Gastroesophageal sphincter (tissue), 4 donors: ENCODE data around the gene MAL. TPM values are rescaled to one million over a fixed set of nuclear protein-coding genes. Genes with fewer than 3 reads are reported as not detected.

Experiments
- ATAC-seq: fragments of 150-250 bp; one replicate; pipeline ENCODE4 v1.9.1; 2016; ENCODE audit warnings: mild to moderate bottlenecking, moderate library complexity
- H3K27ac ChIP-seq, 4 donors: fragments of 200-600 bp; sonication (generic) in 3 of 4; 1 replicate in 3 of 4; 2 replicates in 1 of 4; pipeline ENCODE4 v1.5.1; 2016 to 2019
- H3K27me3 ChIP-seq: fragments of 200-600 bp; sonication (generic); one replicate; pipeline ENCODE4 v1.5.1; 2019
- H3K36me3 ChIP-seq, 2 donors: fragments of 200-600 bp; sonication (generic); one replicate each; pipeline ENCODE4 v1.5.1; 2019; ENCODE audit warnings: control low read depth in 1 of 2
- H3K4me1 ChIP-seq, 3 donors: fragments of 200-600 bp; sonication (generic); 1 replicate in 2 of 3; 2 replicates in 1 of 3; pipeline ENCODE4 v1.5.1; 2016 to 2019; ENCODE audit warnings: control low read depth in 2 of 3
- H3K4me3 ChIP-seq, 2 donors: fragments of 200-600 bp; sonication (generic); one replicate each; pipeline ENCODE4 v1.5.1; 2019; ENCODE audit warnings: mild to moderate bottlenecking in 1 of 2, moderate library complexity in 1 of 2
- H3K9me3 ChIP-seq, 3 donors: fragments of 200-600 bp; sonication (generic); one replicate each; pipeline ENCODE4 v1.5.1; 2017 to 2019; ENCODE audit warnings: control low read depth in 2 of 3
- EP300 ChIP-seq: sonication (generic); formaldehyde crosslinking; IDR thresholded peaks from one replicate; pipeline ENCODE4 v1.6.1; 2017; ENCODE audit warnings: antibody characterized with exemption, mild to moderate bottlenecking
- POLR2A ChIP-seq, 2 donors: fragments of 450-650 bp; IDR thresholded peaks; one replicate each; pipeline ENCODE4 v1.6.1; 2017; ENCODE audit warnings: antibody characterized with exemption in 2 of 2, mild to moderate bottlenecking in 2 of 2, moderate library complexity in 1 of 2
- POLR2AphosphoS5 ChIP-seq: sonication (generic); formaldehyde crosslinking; IDR thresholded peaks from one replicate; pipeline ENCODE4 v1.6.1; 2017; ENCODE audit warnings: antibody characterized with exemption
- WGBS, 2 donors: methylation state at CpG; one replicate each; pipeline ENCODE4 v1.1.5; 2018; ENCODE audit warnings: low coverage in 1 of 2; 5-methylcytosine and 5-hydroxymethylcytosine counted together
- total RNA-seq, 4 donors: library from RNA; depleted of rRNA; stranded (reverse); fragments of >200 nt; gene quantifications; one replicate each; pipeline ENCODE4 v1.1.0, GENCODE V29; 2016
- TF ChIP-seq, protein P1 (sequence below), 4 experiments: fragments of 200-600 bp in 2 of 4; fragments of 450-650 bp in 2 of 4; sonication (generic) in 1 of 4; IDR thresholded peaks; one replicate each; pipeline ENCODE4 v1.5.1; 2017 to 2019; ENCODE audit warnings: antibody characterized with exemption in 4 of 4, mild to moderate bottlenecking in 2 of 4, moderate library complexity in 2 of 4

MAL gene
- total RNA-seq, 4 donors from 2014 or later: 21.3 to 39.8 (median 32.0) TPM

DNA sequence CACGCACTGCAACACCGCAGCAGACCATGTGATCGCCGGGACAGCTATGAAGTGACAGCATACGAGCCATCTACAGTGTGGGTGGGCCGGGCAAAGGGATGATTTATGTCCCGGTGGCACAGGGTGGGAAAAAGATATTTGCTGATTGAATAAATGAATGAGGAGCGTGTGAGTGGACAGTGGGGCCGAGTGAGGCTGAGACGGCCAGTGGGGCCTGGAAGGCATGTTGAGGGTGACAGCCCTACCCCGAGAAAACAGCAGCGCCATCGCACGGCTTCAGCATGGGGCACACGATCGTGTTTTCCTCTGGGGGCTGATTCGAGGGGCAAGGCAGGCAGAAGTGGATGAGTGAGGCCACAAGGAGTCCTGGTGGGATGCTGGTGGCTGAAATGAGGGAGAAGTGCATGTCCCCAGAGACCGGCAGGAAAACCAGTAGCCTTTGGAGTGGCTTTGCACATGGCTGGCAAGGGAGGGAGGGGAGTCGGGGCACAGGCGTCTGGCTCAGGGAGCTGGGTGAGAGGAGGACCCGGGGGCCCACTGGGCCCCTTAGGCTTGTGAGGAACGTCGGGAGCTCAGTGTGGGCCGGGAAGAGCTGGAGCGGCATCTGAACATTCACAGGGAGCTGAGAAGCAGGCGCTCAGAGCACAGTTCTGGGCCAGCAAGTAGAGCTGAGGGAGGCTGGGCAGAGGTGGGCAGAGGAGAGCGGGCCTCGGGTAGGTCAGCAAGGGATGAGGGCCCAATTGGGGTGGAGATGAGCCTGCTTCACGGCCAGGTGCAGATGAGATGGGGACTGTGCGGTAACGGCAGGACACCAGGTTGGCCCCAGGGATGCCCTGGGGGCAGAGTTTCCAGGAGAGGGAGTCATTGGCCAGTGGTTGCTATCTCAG, 32.1 kb upstream of the MAL start:
- 80 to 84% methylated on average over 6 to 18 of the region's 31 CpGs for WGBS, 2 donors
- Histone ChIP-seq H3K4me3 (no peak overlapping the region), H3K36me3 (no peaks in the 10 kb centered on the region), H3K27me3 (peaks cover 50% of the 10 kb centered on the region), H3K4me1 (peaks cover 0 to 5% (median 0%) of the 10 kb centered on the region in 3 donors), H3K9me3 (no peaks in the 10 kb centered on the region), H3K27ac (no peak overlapping the region)
- no peak for ATAC-seq
- TF ChIP-seq, protein P1, sequence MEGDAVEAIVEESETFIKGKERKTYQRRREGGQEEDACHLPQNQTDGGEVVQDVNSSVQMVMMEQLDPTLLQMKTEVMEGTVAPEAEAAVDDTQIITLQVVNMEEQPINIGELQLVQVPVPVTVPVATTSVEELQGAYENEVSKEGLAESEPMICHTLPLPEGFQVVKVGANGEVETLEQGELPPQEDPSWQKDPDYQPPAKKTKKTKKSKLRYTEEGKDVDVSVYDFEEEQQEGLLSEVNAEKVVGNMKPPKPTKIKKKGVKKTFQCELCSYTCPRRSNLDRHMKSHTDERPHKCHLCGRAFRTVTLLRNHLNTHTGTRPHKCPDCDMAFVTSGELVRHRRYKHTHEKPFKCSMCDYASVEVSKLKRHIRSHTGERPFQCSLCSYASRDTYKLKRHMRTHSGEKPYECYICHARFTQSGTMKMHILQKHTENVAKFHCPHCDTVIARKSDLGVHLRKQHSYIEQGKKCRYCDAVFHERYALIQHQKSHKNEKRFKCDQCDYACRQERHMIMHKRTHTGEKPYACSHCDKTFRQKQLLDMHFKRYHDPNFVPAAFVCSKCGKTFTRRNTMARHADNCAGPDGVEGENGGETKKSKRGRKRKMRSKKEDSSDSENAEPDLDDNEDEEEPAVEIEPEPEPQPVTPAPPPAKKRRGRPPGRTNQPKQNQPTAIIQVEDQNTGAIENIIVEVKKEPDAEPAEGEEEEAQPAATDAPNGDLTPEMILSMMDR (IDR thresholded peaks at IDR 0.05): no peak
- TF ChIP-seq POLR2A (IDR thresholded peaks at IDR 0.05): no peak
- TF ChIP-seq EP300: no peak
- TF ChIP-seq POLR2AphosphoS5: no peak

DNA sequence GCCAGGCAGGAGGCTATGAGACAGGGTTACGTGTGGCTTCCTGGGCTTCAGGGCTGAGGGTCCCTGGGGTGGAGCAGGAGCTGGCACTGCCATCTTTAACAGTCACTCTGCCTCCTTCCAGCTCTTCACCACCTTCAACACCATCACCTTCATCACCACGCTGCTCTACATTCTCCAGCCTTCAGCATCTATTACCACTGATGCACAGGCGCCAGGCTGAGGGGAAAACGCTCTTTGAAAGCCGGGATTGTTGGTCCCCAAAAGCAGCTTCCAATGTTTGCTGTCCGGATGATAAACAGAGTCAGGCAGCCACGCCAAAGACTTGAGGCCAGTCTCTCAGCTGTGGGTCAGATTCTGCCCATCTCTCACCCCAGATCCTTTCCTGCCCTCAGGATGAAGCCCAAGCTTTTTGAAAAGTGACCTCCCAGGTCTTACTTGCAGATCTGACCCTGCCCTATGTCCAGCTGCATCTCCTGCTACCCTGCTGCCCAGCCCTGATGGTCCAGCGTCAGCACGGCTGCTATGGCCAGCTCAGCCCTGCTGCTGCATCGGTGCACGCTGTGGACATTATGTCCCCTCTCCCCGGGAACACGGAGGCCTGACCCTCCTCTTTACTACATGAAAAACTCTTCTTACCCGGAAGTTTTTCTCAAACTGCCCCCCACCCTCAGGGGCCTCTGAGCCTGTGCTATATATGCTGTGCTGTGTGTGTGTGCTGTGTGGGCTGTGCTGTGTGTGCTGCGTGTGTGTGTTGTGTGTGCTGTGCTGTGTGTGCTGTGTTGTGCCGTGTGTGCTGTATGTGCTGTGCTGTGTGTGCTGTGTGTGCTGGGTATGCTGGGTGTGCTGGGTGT, 31.2 kb upstream of the MAL start:
- Histone ChIP-seq H3K4me3 (no peak overlapping the region), H3K27ac (no peak overlapping the region), H3K4me1 (peaks cover 0 to 5% (median 0%) of the 10 kb centered on the region in 3 donors), H3K27me3 (peaks cover 59% of the 10 kb centered on the region), H3K36me3 (no peaks in the 10 kb centered on the region), H3K9me3 (no peaks in the 10 kb centered on the region)
- 72 to 83% methylated on average over 7 to 9 of the region's 16 CpGs for WGBS, 2 donors
- TF ChIP-seq POLR2AphosphoS5 (no peak), POLR2A (IDR thresholded peaks at IDR 0.05) (no peak), EP300 (no peak)
- TF ChIP-seq, protein P1 (IDR thresholded peaks at IDR 0.05): no peak
- ATAC-seq: no peak

DNA sequence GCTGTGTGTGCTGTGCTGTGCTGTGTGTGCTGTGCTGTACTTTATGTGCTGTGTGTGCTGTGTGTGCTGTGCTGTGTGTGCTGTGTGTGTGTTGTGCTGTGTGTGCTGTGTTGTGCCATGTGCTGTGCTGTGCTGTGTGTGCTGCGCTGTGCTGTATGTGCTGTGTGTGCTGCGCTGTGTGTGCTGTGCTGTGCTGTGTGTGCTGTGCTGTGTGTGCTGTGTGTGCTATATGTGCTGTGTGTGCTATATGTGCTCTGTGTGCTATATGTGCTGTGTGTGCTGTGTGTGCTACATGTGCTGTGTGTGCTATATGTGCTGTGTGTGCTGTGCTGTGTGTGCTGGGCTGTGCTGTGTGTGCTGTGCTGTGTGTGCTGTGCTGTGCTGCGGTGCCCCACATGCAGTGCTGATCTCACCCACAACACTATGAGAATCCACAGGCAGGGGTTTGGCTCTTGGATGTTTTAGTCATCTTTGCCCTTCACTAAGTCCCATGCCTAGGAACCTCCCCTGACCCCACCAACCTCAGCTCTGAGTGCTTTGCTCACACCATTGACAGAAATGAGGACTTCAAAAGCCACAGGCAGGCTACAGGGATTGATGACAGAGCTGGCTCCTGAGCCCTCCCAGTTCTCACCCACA, 30.5 kb upstream of the MAL start:
- WGBS, 2 donors: 50% methylated on average over 1 of the region's 3 CpGs; no CpG with 5 or more reads in 1 of the 2 donors
- Histone ChIP-seq H3K4me3 (no peak overlapping the region), H3K9me3 (no peaks in the 10 kb centered on the region), H3K27me3 (peaks cover 66% of the 10 kb centered on the region), H3K36me3 (no peaks in the 10 kb centered on the region), H3K27ac (no peak overlapping the region), H3K4me1 (peaks cover 0 to 5% (median 0%) of the 10 kb centered on the region in 3 donors)
- TF ChIP-seq EP300 (no peak), POLR2AphosphoS5 (no peak), POLR2A (IDR thresholded peaks at IDR 0.05) (no peak)
- TF ChIP-seq, protein P1 (IDR thresholded peaks at IDR 0.05): no peak
- no peak for ATAC-seq

DNA sequence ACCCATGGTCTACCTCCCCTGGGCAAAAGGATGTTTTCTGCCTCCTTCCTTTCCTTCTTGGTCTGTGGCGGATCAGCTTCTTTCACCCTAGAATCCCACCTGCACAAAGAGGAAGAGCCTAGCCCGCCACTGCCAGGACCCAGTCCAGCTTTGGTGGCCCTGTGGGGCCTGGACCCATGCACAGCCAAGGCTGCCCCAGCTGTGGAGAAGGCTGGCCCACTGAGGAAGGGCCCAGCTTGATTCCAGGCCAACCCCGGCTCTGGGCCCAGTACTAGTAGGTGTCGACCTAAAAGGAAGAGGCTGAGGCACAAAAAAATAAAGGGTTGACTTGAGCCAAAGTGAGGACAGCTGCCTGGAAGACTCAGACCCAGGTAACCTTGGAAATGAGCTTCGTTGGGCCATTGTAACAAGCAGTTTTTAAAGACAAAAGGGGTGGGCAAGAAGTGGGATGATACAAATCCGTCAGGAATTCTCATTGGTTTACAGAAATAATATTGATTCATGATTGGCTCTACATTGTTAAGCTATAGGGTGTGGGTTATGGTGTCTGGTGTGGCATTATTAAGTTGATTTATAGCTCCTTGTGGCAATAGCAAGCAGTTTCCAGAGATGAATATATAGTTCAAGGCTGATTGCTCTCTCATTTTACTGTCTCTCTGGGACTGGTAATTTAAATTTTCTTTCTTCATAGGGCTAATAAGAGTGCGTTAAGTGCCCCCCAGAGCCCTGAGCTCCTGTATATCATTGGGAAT, 29.8 kb upstream of the MAL start:
- 45 to 88% methylated on average over 1 to 2 of the region's 7 CpGs for WGBS, 2 donors
- peaks cover 0 to 5% (median 0%) of the 10 kb centered on the region in 3 donors for H3K4me1 ChIP-seq
- no peak overlapping the region for H3K4me3 ChIP-seq
- no peak for TF ChIP-seq POLR2AphosphoS5
- no peak for TF ChIP-seq EP300
- TF ChIP-seq, protein P1 (IDR thresholded peaks at IDR 0.05): no peak
- TF ChIP-seq POLR2A (IDR thresholded peaks at IDR 0.05): no peak
- ATAC-seq: no peak
- no peaks in the 10 kb centered on the region for H3K36me3 ChIP-seq
- H3K9me3 ChIP-seq: no peaks in the 10 kb centered on the region
- H3K27me3 ChIP-seq: peaks cover 72% of the 10 kb centered on the region
- H3K27ac ChIP-seq: no peak overlapping the region
